ENCODE results near the gene HDAC3. TPM values are rescaled to one million over a fixed set of nuclear protein-coding genes. Genes with fewer than 3 reads are reported as not detected.
"Not testable (repeated sequence)": the region's sequence is repeated elsewhere in the genome, so short reads cannot be mapped to it uniquely, and the experiment has no call there.

The HDAC3 gene
- total RNA-seq, 1 experiment from 2014 or later: 76.5 TPM

GRCh38 chr5:141634720-141635119, 1.9 kb downstream of the HDAC3 start:
- no peak for DNase-seq (ENCODE audit: low spot score)

GRCh38 chr5:141633871-141634561, 2.6 kb downstream of the HDAC3 start:
- DNase-seq (ENCODE audit: low spot score): no peak

GRCh38 chr5:141632650-141633049, 4.0 kb downstream of the HDAC3 start:
- DNase-seq (ENCODE audit: low spot score): no peak

GRCh38 chr5:141630570-141631140, 6.0 kb downstream of the HDAC3 start:
- no peak for DNase-seq (ENCODE audit: low spot score)

GRCh38 chr5:141628175-141628788, 8.4 kb downstream of the HDAC3 start:
- no peak for DNase-seq (ENCODE audit: low spot score)

- no peak for DNase-seq (ENCODE audit: low spot score)
Measured at GRCh38 chr5:141623611-141624010, 13.0 kb downstream of the HDAC3 start.

GRCh38 chr5:141623186-141623585, 13.5 kb downstream of the HDAC3 start:
- no peak for DNase-seq (ENCODE audit: low spot score)

- peak; percentile 95 for DNase-seq (ENCODE audit: low spot score)
Measured at GRCh38 chr5:141618804-141619554, 17.7 kb downstream of the HDAC3 start, which contains the start of gene DIAPH1. DIAPH1 (minus strand) TSS chr5:141619000; CDS start chr5:141618914, 86 bp downstream.

GRCh38 chr5:141618030-141618803, 18.4 kb downstream of the HDAC3 start:
- DNase-seq (ENCODE audit: low spot score): peak; percentile 30

GRCh38 chr5:141617682-141618029, 19.0 kb downstream of the HDAC3 start:
- DNase-seq (ENCODE audit: low spot score): no peak

GRCh38 chr5:141617128-141617527, 19.5 kb downstream of the HDAC3 start:
- no peak for DNase-seq (ENCODE audit: low spot score)

GRCh38 chr5:141615991-141616720, 20.5 kb downstream of the HDAC3 start:
- no peak for DNase-seq (ENCODE audit: low spot score)

- DNase-seq (ENCODE audit: low spot score): no peak
Measured at GRCh38 chr5:141613344-141613743, 23.3 kb downstream of the HDAC3 start.

- no peak for DNase-seq (ENCODE audit: low spot score)
Measured at GRCh38 chr5:141611289-141611688, 25.4 kb downstream of the HDAC3 start.

- DNase-seq (ENCODE audit: low spot score): not testable (repeated sequence)
Measured at GRCh38 chr5:141609921-141610320, 26.7 kb downstream of the HDAC3 start.

- DNase-seq (ENCODE audit: low spot score): no peak
Measured at GRCh38 chr5:141609044-141609443, 27.6 kb downstream of the HDAC3 start.

GRCh38 chr5:141608557-141608956, 28.1 kb downstream of the HDAC3 start:
- no peak for DNase-seq (ENCODE audit: low spot score)

- DNase-seq (ENCODE audit: low spot score): no peak
Measured at GRCh38 chr5:141608046-141608445, 28.6 kb downstream of the HDAC3 start.

- DNase-seq (ENCODE audit: low spot score): no peak
Measured at GRCh38 chr5:141605523-141606277, 30.9 kb downstream of the HDAC3 start.
